ENCODE results near the gene KDM1A.

GRCh38 chr1:23118957-23119792 lies 99.9 kb downstream of the KDM1A start:
- TF ChIP-seq EZH2 (IDR thresholded peaks at IDR 0.05; ENCODE audit: borderline replicate concordance, low read length) = no peak
- no peak for TF ChIP-seq CTCF (conservative IDR thresholded peaks at IDR 0.05 in 1 of 2, IDR thresholded peaks at IDR 0.05 in 1 of 2; ENCODE audit: extremely low read depth in 1 of 2, insufficient read depth in 1 of 2, low read depth in 1 of 2, low read length in 2 of 2)
